B cell (primary cell): ENCODE measurements around the gene KBTBD3. TPM values are rescaled to one million over a fixed set of nuclear protein-coding genes. Genes with fewer than 3 reads are reported as not detected.

Source experiments
- ATAC-seq: fragments of 200-7000 bp; cut with Tn5 transposase; one replicate; pipeline ENCODE4 v1.10.0; 2021; ENCODE audit warnings: low read depth, mild to moderate bottlenecking, moderate number of reproducible peaks, moderate library complexity
- CTCF ChIA-PET: fragments of 350-600 bp; sonication (Branson Sonifier 250); formaldehyde crosslinking; loops from one replicate; lab custom pipeline; 2021; ENCODE audit warnings: antibody characterized with exemption, inconsistent platforms; lab: Charles Lee
- POLR2A ChIA-PET: fragments of 350-600 bp; sonication (Branson Sonifier 250); formaldehyde crosslinking; loops from one replicate; lab custom pipeline; 2021; ENCODE audit warnings: antibody characterized with exemption; lab: Charles Lee
- DNase-seq: peaks from one replicate; pipeline ENCODE4 v3.0.0; 2013
- H2AFZ ChIP-seq: 2 replicates; pipeline ENCODE4 v1.6.1; 2012; ENCODE audit warnings: mild to moderate bottlenecking, low read depth, low read length; ENCODE audit not compliant: insufficient read depth, poor library complexity, severe bottlenecking
- H3K27ac ChIP-seq, 2 donors: 1 replicate in 1 of 2; 2 replicates in 1 of 2; pipeline ENCODE4 v1.5.1; 2012 to 2013; ENCODE audit warnings: low read length in 2 of 2, mild to moderate bottlenecking in 2 of 2, moderate library complexity in 1 of 2
- H3K27me3 ChIP-seq, 4 experiments: fragments of 200-600 bp in 1 of 4; sonication (generic) in 1 of 4; replicated peaks in 1 of 4; 1 replicate in 2 of 4; 2 replicates in 2 of 4; pipeline versions ENCODE4 v1.6.1 to v1.7.0; 2013 to 2016; ENCODE audit warnings: low read length in 3 of 4, mild to moderate bottlenecking in 2 of 4, mixed read lengths in 1 of 4, moderate library complexity in 1 of 4; ENCODE audit not compliant: insufficient read depth in 4 of 4, control insufficient read depth in 3 of 4; ENCODE audit errors: control extremely low read depth in 1 of 4
- H3K36me3 ChIP-seq, 2 experiments: replicated peaks in 1 of 2; 1 replicate in 1 of 2; 2 replicates in 1 of 2; pipeline versions ENCODE4 v1.6.1 to v1.7.1; 2013; ENCODE audit warnings: low read length in 1 of 2; ENCODE audit not compliant: insufficient read depth in 2 of 2, control insufficient read depth in 1 of 2; ENCODE audit errors: control extremely low read depth in 1 of 2, extremely low read depth in 1 of 2
- H3K4me1 ChIP-seq, 2 donors: fragments of 200-600 bp in 1 of 2; sonication (generic) in 1 of 2; 1 replicate in 1 of 2; 2 replicates in 1 of 2; pipeline versions ENCODE4 v1.5.1 to v1.6.1; 2013 to 2017; ENCODE audit warnings: low read length in 2 of 2; ENCODE audit not compliant: control insufficient read depth in 2 of 2, insufficient read depth in 2 of 2
- H3K4me2 ChIP-seq: replicated peaks from 2 replicates; pipeline ENCODE3; 2012; ENCODE audit warnings: mild to moderate bottlenecking, low read depth, low read length; ENCODE audit not compliant: poor library complexity, severe bottlenecking
- H3K4me3 ChIP-seq, 5 experiments: fragments of 200-600 bp in 1 of 5; sonication (generic) in 1 of 5; 1 replicate in 3 of 5; 2 replicates in 2 of 5; pipeline versions ENCODE4 v1.5.1 to v1.7.0; 2011 to 2016; ENCODE audit warnings: low read length in 4 of 5, mild to moderate bottlenecking in 4 of 5, low read depth in 2 of 5, control low read depth in 1 of 5, moderate library complexity in 1 of 5; ENCODE audit not compliant: insufficient read depth in 1 of 5; ENCODE audit errors: control extremely low read depth in 1 of 5, extremely low read depth in 1 of 5
- H3K79me2 ChIP-seq: fragments of 200-600 bp; sonication (generic); one replicate; pipeline ENCODE4 v1.6.0; 2016; ENCODE audit warnings: low read length; ENCODE audit not compliant: control insufficient read depth, insufficient read depth
- H3K9ac ChIP-seq: fragments of 200-600 bp; sonication (generic); 2 replicates; pipeline ENCODE4 v1.6.1; 2017; ENCODE audit warnings: mild to moderate bottlenecking, low read length, moderate library complexity
- H3K9me3 ChIP-seq, 3 donors: one replicate each; pipeline versions ENCODE4 v1.6.1 to v1.7.1; 2013; ENCODE audit warnings: low read length in 2 of 3; ENCODE audit not compliant: control insufficient read depth in 2 of 3, insufficient read depth in 1 of 3; ENCODE audit errors: control extremely low read depth in 1 of 3
- H4K20me1 ChIP-seq: 2 replicates; pipeline ENCODE4 v1.6.0; 2012; ENCODE audit warnings: mild to moderate bottlenecking, low read length; ENCODE audit not compliant: insufficient read depth, control insufficient read depth, poor library complexity, severe bottlenecking
- H3K27ac Mint-ChIP-seq: one replicate; pipeline ENCODE4 v1.8.0; 2021; ENCODE audit warnings: mixed read lengths
- H3K27me3 Mint-ChIP-seq: one replicate; pipeline ENCODE4 v1.8.0; 2021; ENCODE audit warnings: mixed read lengths
- H3K4me1 Mint-ChIP-seq: one replicate; pipeline ENCODE4 v1.8.0; 2021; ENCODE audit warnings: mixed read lengths
- H3K4me3 Mint-ChIP-seq: one replicate; pipeline ENCODE4 v1.8.0; 2021; ENCODE audit warnings: mixed read lengths
- H3K9me3 Mint-ChIP-seq: one replicate; pipeline ENCODE4 v1.8.0; 2022; ENCODE audit warnings: mixed read lengths; ENCODE audit not compliant: insufficient read depth
- CTCF ChIP-seq: fragments of 200-600 bp; IDR thresholded peaks from one replicate; pipeline ENCODE4 v1.8.0; 2022; ENCODE audit warnings: antibody characterized with exemption, mild to moderate bottlenecking
- EZH2 ChIP-seq: IDR thresholded peaks from 2 replicates; pipeline ENCODE4 v1.6.1; 2012; ENCODE audit warnings: borderline replicate concordance, low read depth, mild to moderate bottlenecking, moderate library complexity, low read length; ENCODE audit not compliant: insufficient read depth, poor library complexity, severe bottlenecking
- WGBS: methylation state at CpG from one replicate; pipeline ENCODE4 v1.1.5; 2013; ENCODE audit warnings: missing lambda C conversion rate; ENCODE audit not compliant: insufficient coverage; 5-methylcytosine and 5-hydroxymethylcytosine counted together
- intact Hi-C: fragments of 100-400 bp; cut with micrococcal nuclease; formaldehyde crosslinking; loops from one replicate; pipeline ENCODE4 v1.10.0; 2022
- polyA plus RNA-seq: library from polyadenylated mRNA; depleted of rRNA; stranded (reverse); fragments of >200 nt; gene quantifications from 2 replicates; pipeline ENCODE4 v1.2.3, GENCODE V29; 2012
- total RNA-seq, 2 donors: library from RNA; stranded (reverse); fragments of 120-200 nt in 1 of 2; gene quantifications; 1 replicate in 1 of 2; 2 replicates in 1 of 2; pipeline versions ENCODE4 v1.2.3 to v1.2.4, GENCODE V29; 2013 to 2022

KBTBD3 gene
- total and polyA plus RNA-seq, 2 donors (not counting 1 experiment from before 2014, with no cell fraction given), result 1.8 to 15.5 TPM

GRCh38 chr11:106032861-106033260 lies 44.3 kb downstream of the KBTBD3 start:
- intact Hi-C loops, result no loop called here
- H3K27ac ChIP-seq, result no peak overlapping the region
- ATAC-seq (no peak), DNase-seq (no peak)
- no peak overlapping the region for H2AFZ ChIP-seq
- Mint-ChIP-seq H3K27me3 (peaks cover 53% of the 10 kb centered on the region), H3K27ac (no peak overlapping the region), H3K9me3 (no peaks in the 10 kb centered on the region), H3K4me1 (no peaks in the 10 kb centered on the region), H3K4me3 (no peak overlapping the region)
- H3K4me1 ChIP-seq, result no peaks in the 10 kb centered on the region
- no peaks in the 10 kb centered on the region for H3K36me3 ChIP-seq
- H4K20me1 ChIP-seq, result no peaks in the 10 kb centered on the region
- no CpG with 5 or more reads among the region's 2 CpGs for WGBS
- peaks cover 0 to 3% (median 0%) of the 10 kb centered on the region in 3 donors for H3K9me3 ChIP-seq
- H3K27me3 ChIP-seq, result peaks cover 0 to 28% (median 5%) of the 10 kb centered on the region in 4 experiments
- CTCF ChIA-PET, result no interaction called here
- no peak overlapping the region for H3K9ac ChIP-seq
- H3K4me3 ChIP-seq, result no peak overlapping the region
- TF ChIP-seq EZH2, result no peak
- H3K4me2 ChIP-seq, result no peak overlapping the region
- H3K79me2 ChIP-seq, result no peaks in the 10 kb centered on the region
- POLR2A ChIA-PET, result no interaction called here

GRCh38 chr11:106031936-106032335 lies 45.2 kb downstream of the KBTBD3 start:
- no peak overlapping the region for H3K9ac ChIP-seq
- Mint-ChIP-seq H3K27ac (no peak overlapping the region), H3K4me3 (no peak overlapping the region), H3K9me3 (peaks cover 3% of the 10 kb centered on the region), H3K27me3 (peaks cover 49% of the 10 kb centered on the region), H3K4me1 (no peaks in the 10 kb centered on the region)
- no peaks in the 10 kb centered on the region for H3K4me1 ChIP-seq
- DNase-seq (no peak), ATAC-seq (no peak)
- H3K9me3 ChIP-seq, result peaks cover 0 to 3% (median 0%) of the 10 kb centered on the region in 3 donors
- H3K27ac ChIP-seq, result no peak overlapping the region
- POLR2A ChIA-PET, result no interaction called here
- H4K20me1 ChIP-seq, result no peaks in the 10 kb centered on the region
- H3K27me3 ChIP-seq, result peaks cover 0 to 28% (median 4%) of the 10 kb centered on the region in 4 experiments
- CTCF ChIA-PET, result no interaction called here
- no peaks in the 10 kb centered on the region for H3K36me3 ChIP-seq
- H3K79me2 ChIP-seq, result no peaks in the 10 kb centered on the region
- H3K4me2 ChIP-seq, result no peak overlapping the region
- H3K4me3 ChIP-seq, result no peak overlapping the region
- H2AFZ ChIP-seq, result no peak overlapping the region
- TF ChIP-seq EZH2 (no peak), CTCF (no peak)
- intact Hi-C loops, result no loop called here
- WGBS, result no CpG with 5 or more reads among the region's 3 CpGs
